K562 (cell line): ENCODE results near the gene SLC66A2. TPM values are rescaled to one million over a fixed set of nuclear protein-coding genes. Genes with fewer than 3 reads are reported as not detected.

Source experiments
- CHAMP1 ChIP-seq: fragments of 450-650 bp; IDR thresholded peaks from 2 replicates; pipeline ENCODE4 v1.6.1; 2016; ENCODE audit warnings: mild to moderate bottlenecking
- FOSL1 ChIP-seq: fragments of 200-800 bp; sonication (Bioruptor generic); conservative IDR thresholded peaks from 2 replicates; pipeline ENCODE4 v1.6.1; 2016; ENCODE audit warnings: missing genetic modification characterization, missing compliant biosample characterization
- GTF2B ChIP-seq: IDR thresholded peaks from 2 replicates; pipeline ENCODE4 v1.6.1; 2011; ENCODE audit not compliant: insufficient read length; ENCODE audit errors: extremely low read depth
- KLF10 ChIP-seq: fragments of 250-450 bp; sonication (Bioruptor Pico); IDR thresholded peaks from 2 replicates; pipeline ENCODE4 v1.6.1; 2021; ENCODE audit warnings: matching md5 sums
- MTF1 ChIP-seq: fragments of 250-450 bp; sonication (Bioruptor Pico); IDR thresholded peaks from 2 replicates; pipeline ENCODE4 v1.9.0; 2021; ENCODE audit warnings: moderate library complexity, mild to moderate bottlenecking, inconsistent platforms, borderline replicate concordance
- POLR2B ChIP-seq: fragments of 450-650 bp; IDR thresholded peaks from 2 replicates; pipeline ENCODE4 v1.6.1; 2018; ENCODE audit warnings: low read depth; ENCODE audit not compliant: partially characterized antibody
- ZNF395 ChIP-seq: fragments of 200-800 bp; sonication (Bioruptor generic); IDR thresholded peaks from 2 replicates; pipeline ENCODE4 v1.6.1; 2017; ENCODE audit warnings: missing genetic modification characterization, missing compliant biosample characterization
- ZSCAN29 ChIP-seq: fragments of 450-650 bp; IDR thresholded peaks from 2 replicates; pipeline ENCODE4 v1.6.1; 2017
- ZZZ3 ChIP-seq: fragments of 450-650 bp; IDR thresholded peaks from 2 replicates; pipeline ENCODE4 v1.6.1; 2016; ENCODE audit warnings: antibody characterized with exemption, mild to moderate bottlenecking, moderate library complexity
- polyA plus RNA-seq, 8 experiments: library from polyadenylated mRNA; depleted of rRNA in 4 of 8; stranded (reverse) in 5 of 8; unstranded in 3 of 8; fragments of >200 nt; fragmentation: Nextera tagmentation in 2 of 8; fragmentation: Illumina TruSeq in 1 of 8; extraction: Ambion mirVana in 2 of 8; extraction: Trizol in 1 of 8; gene quantifications; 2 replicates each; pipeline versions ENCODE4 v1.2.1 to v1.2.3, GENCODE V29; 2011 to 2014; ENCODE audit warnings: inconsistent platforms in 1 of 8, missing spikeins in 1 of 8
- total RNA-seq, 7 experiments: library from RNA; depleted of rRNA in 6 of 7; stranded (reverse); fragments of >200 nt in 6 of 7; fragmentation: Illumina TruSeq in 2 of 7; extraction: Trizol in 2 of 7; gene quantifications; 2 replicates each; pipeline versions ENCODE4 v1.2.1 to v1.2.3, GENCODE V29; 2011 to 2021; ENCODE audit warnings: low replicate concordance in 1 of 7
- TF ChIP-seq, protein P1 (sequence below): fragments of 250-450 bp; sonication (Bioruptor Pico); IDR thresholded peaks from 2 replicates; pipeline ENCODE4 v1.4.0; 2020
- TF ChIP-seq, protein P2 (sequence below): sonication (generic); formaldehyde crosslinking; IDR thresholded peaks from 2 replicates; pipeline ENCODE4 v1.8.0; 2022; ENCODE audit warnings: mild to moderate bottlenecking, missing genetic modification reagents

The SLC66A2 gene
- total and polyA plus RNA-seq, 9 of the 15 experiments (the other 6 are each of a cell fraction or from before 2014, with no cell fraction given), result 0.25 to 17.5 (median 5.6) TPM

- TF ChIP-seq, protein P1, sequence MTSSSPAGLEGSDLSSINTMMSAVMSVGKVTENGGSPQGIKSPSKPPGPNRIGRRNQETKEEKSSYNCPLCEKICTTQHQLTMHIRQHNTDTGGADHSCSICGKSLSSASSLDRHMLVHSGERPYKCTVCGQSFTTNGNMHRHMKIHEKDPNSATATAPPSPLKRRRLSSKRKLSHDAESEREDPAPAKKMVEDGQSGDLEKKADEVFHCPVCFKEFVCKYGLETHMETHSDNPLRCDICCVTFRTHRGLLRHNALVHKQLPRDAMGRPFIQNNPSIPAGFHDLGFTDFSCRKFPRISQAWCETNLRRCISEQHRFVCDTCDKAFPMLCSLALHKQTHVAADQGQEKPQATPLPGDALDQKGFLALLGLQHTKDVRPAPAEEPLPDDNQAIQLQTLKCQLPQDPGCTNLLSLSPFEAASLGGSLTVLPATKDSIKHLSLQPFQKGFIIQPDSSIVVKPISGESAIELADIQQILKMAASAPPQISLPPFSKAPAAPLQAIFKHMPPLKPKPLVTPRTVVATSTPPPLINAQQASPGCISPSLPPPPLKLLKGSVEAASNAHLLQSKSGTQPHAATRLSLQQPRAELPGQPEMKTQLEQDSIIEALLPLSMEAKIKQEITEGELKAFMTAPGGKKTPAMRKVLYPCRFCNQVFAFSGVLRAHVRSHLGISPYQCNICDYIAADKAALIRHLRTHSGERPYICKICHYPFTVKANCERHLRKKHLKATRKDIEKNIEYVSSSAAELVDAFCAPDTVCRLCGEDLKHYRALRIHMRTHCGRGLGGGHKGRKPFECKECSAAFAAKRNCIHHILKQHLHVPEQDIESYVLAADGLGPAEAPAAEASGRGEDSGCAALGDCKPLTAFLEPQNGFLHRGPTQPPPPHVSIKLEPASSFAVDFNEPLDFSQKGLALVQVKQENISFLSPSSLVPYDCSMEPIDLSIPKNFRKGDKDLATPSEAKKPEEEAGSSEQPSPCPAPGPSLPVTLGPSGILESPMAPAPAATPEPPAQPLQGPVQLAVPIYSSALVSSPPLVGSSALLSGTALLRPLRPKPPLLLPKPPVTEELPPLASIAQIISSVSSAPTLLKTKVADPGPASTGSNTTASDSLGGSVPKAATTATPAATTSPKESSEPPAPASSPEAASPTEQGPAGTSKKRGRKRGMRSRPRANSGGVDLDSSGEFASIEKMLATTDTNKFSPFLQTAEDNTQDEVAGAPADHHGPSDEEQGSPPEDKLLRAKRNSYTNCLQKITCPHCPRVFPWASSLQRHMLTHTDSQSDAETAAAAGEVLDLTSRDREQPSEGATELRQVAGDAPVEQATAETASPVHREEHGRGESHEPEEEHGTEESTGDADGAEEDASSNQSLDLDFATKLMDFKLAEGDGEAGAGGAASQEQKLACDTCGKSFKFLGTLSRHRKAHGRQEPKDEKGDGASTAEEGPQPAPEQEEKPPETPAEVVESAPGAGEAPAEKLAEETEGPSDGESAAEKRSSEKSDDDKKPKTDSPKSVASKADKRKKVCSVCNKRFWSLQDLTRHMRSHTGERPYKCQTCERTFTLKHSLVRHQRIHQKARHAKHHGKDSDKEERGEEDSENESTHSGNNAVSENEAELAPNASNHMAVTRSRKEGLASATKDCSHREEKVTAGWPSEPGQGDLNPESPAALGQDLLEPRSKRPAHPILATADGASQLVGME, result no peak
- no peak for TF ChIP-seq ZSCAN29
- no peak for TF ChIP-seq CHAMP1
- TF ChIP-seq GTF2B, result no peak
- TF ChIP-seq KLF10, result no peak
- no peak for TF ChIP-seq ZNF395 (CRISPR knock-in tag)
- no peak for TF ChIP-seq FOSL1 (tag)
- TF ChIP-seq POLR2B, result no peak
- no peak for TF ChIP-seq MTF1 (CRISPR knock-in tag)
- no peak for TF ChIP-seq ZZZ3
- TF ChIP-seq, protein P2, sequence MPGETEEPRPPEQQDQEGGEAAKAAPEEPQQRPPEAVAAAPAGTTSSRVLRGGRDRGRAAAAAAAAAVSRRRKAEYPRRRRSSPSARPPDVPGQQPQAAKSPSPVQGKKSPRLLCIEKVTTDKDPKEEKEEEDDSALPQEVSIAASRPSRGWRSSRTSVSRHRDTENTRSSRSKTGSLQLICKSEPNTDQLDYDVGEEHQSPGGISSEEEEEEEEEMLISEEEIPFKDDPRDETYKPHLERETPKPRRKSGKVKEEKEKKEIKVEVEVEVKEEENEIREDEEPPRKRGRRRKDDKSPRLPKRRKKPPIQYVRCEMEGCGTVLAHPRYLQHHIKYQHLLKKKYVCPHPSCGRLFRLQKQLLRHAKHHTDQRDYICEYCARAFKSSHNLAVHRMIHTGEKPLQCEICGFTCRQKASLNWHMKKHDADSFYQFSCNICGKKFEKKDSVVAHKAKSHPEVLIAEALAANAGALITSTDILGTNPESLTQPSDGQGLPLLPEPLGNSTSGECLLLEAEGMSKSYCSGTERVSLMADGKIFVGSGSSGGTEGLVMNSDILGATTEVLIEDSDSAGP, result no peak
These were observed 9.2 kb downstream of the SLC66A2 start (continued) for GRCh38 chr18:79942211-79942610.
